Eye (tissue), 1 donor: Measurements from ENCODE around the gene ACVRL1.

Experiments
- DNase-seq: peaks from one replicate; pipeline ENCODE4 v3.0.0-alpha.2; 2015

The ACVRL1 gene

GRCh38 chr12:51944608-51945233 is 37.4 kb downstream of the ACVRL1 start:
- no peak for DNase-seq

- no peak for DNase-seq
Observed at GRCh38 chr12:51947246-51947996, 40.1 kb downstream of the ACVRL1 start.

GRCh38 chr12:51948066-51948465 is 40.8 kb downstream of the ACVRL1 start:
- DNase-seq: no peak

- no peak for DNase-seq
Observed at GRCh38 chr12:51949342-51950030, 42.2 kb downstream of the ACVRL1 start.

- no peak for DNase-seq
Observed at GRCh38 chr12:51950682-51951198, 43.4 kb downstream of the ACVRL1 start.

- peak; percentile 96 for DNase-seq
Observed at GRCh38 chr12:51951199-51951842, 44.0 kb downstream of the ACVRL1 start, which contains the start of gene ACVR1B. Gene ACVR1B, plus strand, starts transcription at chr12:51951699. Its CDS starts 45 bp downstream, at chr12:51951744.

GRCh38 chr12:51951843-51952722 is 44.8 kb downstream of the ACVRL1 start:
- peak; percentile 80 for DNase-seq

- peak; percentile 69 for DNase-seq
Observed at GRCh38 chr12:51953089-51953488, 45.8 kb downstream of the ACVRL1 start.

- no peak for DNase-seq
Observed at GRCh38 chr12:51953864-51954263, 46.6 kb downstream of the ACVRL1 start.

- no peak for DNase-seq
Observed at GRCh38 chr12:51954561-51955361, 47.5 kb downstream of the ACVRL1 start.

- no peak for DNase-seq
Observed at GRCh38 chr12:51955702-51956101, 48.4 kb downstream of the ACVRL1 start.

GRCh38 chr12:51958542-51958941 is 51.2 kb downstream of the ACVRL1 start:
- DNase-seq: no peak

- DNase-seq: no peak
Observed at GRCh38 chr12:51959211-51959610, 51.9 kb downstream of the ACVRL1 start.

GRCh38 chr12:51959921-51960320 is 52.6 kb downstream of the ACVRL1 start:
- no peak for DNase-seq

GRCh38 chr12:51960488-51960887 is 53.2 kb downstream of the ACVRL1 start:
- DNase-seq: no peak

- DNase-seq: no peak
Observed at GRCh38 chr12:51960890-51961289, 53.6 kb downstream of the ACVRL1 start.

- DNase-seq: no peak
Observed at GRCh38 chr12:51961834-51962233, 54.5 kb downstream of the ACVRL1 start.

- DNase-seq: no peak
Observed at GRCh38 chr12:51962737-51963136, 55.4 kb downstream of the ACVRL1 start.

GRCh38 chr12:51963477-51963876 is 56.2 kb downstream of the ACVRL1 start:
- DNase-seq: no peak

GRCh38 chr12:51969643-51970042 is 62.3 kb downstream of the ACVRL1 start:
- DNase-seq: no peak
